Left colon (tissue), 2 donors: ENCODE measurements around the gene TOGARAM2. TPM values are rescaled to one million over a fixed set of nuclear protein-coding genes. Genes with fewer than 3 reads are reported as not detected.

Source experiments
- ATAC-seq: fragments of 200-7000 bp; cut with Tn5 transposase; one replicate; pipeline ENCODE4 v1.9.1; 2020; ENCODE audit warnings: mild to moderate bottlenecking, moderate library complexity
- DNase-seq, 2 donors: peaks; one replicate each; pipeline ENCODE4 v3.0.0-alpha.2; 2020
- intact Hi-C, 2 donors: fragments of 100-400 bp; cut with DNase I in 1 of 2; cut with micrococcal nuclease in 1 of 2; formaldehyde crosslinking; loops; one replicate each; pipeline versions ENCODE4 v1.11.2 to v1.14.0; 2022; cut with DNase I, micrococcal nuclease
- total RNA-seq, 2 donors: library from RNA; stranded (reverse); fragmentation: NEBNext Ultra II Directional; extraction: Animal tissue kit (Norgen Biotek cat#: 25700); gene quantifications; one replicate each; pipeline ENCODE4 v1.2.1, GENCODE V29; 2021
- donor health status: DM: no; HTN: no; CAD: no.
- donor health status: DM: yes; HTN: yes; CAD: no.

Gene TOGARAM2
- total RNA-seq, 2 donors from 2014 or later, result 0.17 to 0.64 TPM

- DNase-seq, result peak in 1 of 2 donors; percentile 77
- intact Hi-C loops, result no loop called here
- peak; percentile 98 for ATAC-seq
These were observed 12.3 kb downstream of the TOGARAM2 start for GRCh38 chr2:28993206-28993960.

- DNase-seq (no peak), ATAC-seq (no peak)
- intact Hi-C loops, result no loop called here
These were observed 13.0 kb downstream of the TOGARAM2 start for GRCh38 chr2:28994074-28994473.

GRCh38 chr2:28994679-28995078, 13.6 kb downstream of the TOGARAM2 start:
- ATAC-seq (no peak), DNase-seq (no peak)
- intact Hi-C loops, result no loop called here

- ATAC-seq (no peak), DNase-seq (no peak)
- intact Hi-C loops, result no loop called here
These were observed 15.0 kb downstream of the TOGARAM2 start for GRCh38 chr2:28995765-28996750.

GRCh38 chr2:28997237-28997846, 16.2 kb downstream of the TOGARAM2 start:
- intact Hi-C loops, result no loop called here
- no peak for ATAC-seq
- no peak for DNase-seq

- intact Hi-C loops, result no loop called here
- DNase-seq (no peak), ATAC-seq (no peak)
These were observed 17.0 kb downstream of the TOGARAM2 start for GRCh38 chr2:28997847-28998735.

GRCh38 chr2:29000481-29000880, 19.4 kb downstream of the TOGARAM2 start:
- ATAC-seq (peak; percentile 52), DNase-seq (peak; percentile 44 to 65)
- intact Hi-C loops, result no loop called here

GRCh38 chr2:29000956-29001355, 19.9 kb downstream of the TOGARAM2 start:
- intact Hi-C loops, result no loop called here
- ATAC-seq (no peak), DNase-seq (no peak)

- intact Hi-C loops, result no loop called here
- DNase-seq, result no peak
- ATAC-seq, result no peak
These were observed 20.7 kb downstream of the TOGARAM2 start for GRCh38 chr2:29001806-29002205.

- intact Hi-C loops, result no loop called here
- no peak for ATAC-seq
These were observed 23.7 kb downstream of the TOGARAM2 start for GRCh38 chr2:29004755-29005154.

GRCh38 chr2:29005331-29005730, 24.2 kb downstream of the TOGARAM2 start:
- intact Hi-C loops, result no loop called here
- DNase-seq (no peak), ATAC-seq (no peak)

More at GRCh38 chr2:29004755-29005154, 23.7 kb downstream of the TOGARAM2 start:
- no peak for DNase-seq

- intact Hi-C loops, result no loop called here
- ATAC-seq (no peak), DNase-seq (no peak)
These were observed 25.2 kb downstream of the TOGARAM2 start for GRCh38 chr2:29006092-29006979.

- intact Hi-C loops, result no loop called here
- DNase-seq (no peak), ATAC-seq (no peak)
These were observed 25.8 kb downstream of the TOGARAM2 start for GRCh38 chr2:29006980-29007301.

- DNase-seq, result no peak
- no peak for ATAC-seq
- intact Hi-C loops, result no loop called here
These were observed 28.2 kb downstream of the TOGARAM2 start for GRCh38 chr2:29009270-29009669.

- no peak for DNase-seq
- intact Hi-C loops, result no loop called here
These were observed 28.9 kb downstream of the TOGARAM2 start for GRCh38 chr2:29009711-29010677.

GRCh38 chr2:29010946-29011345, 29.8 kb downstream of the TOGARAM2 start:
- ATAC-seq (peak; percentile 27), DNase-seq (peak in 1 of 2 donors; percentile 33)
- intact Hi-C loops, result no loop called here

More at GRCh38 chr2:29009711-29010677, 28.9 kb downstream of the TOGARAM2 start:
- ATAC-seq, result no peak
